SK-N-SH (cell line): ENCODE results near the gene OGFR. TPM values are rescaled to one million over a fixed set of nuclear protein-coding genes. Genes with fewer than 3 reads are reported as not detected.
A peak's percentile ranks its signal among the peaks of the same experiment; 100 is the strongest.

Source experiments
- CTCF ChIA-PET: fragments of 300-600, 350-600 bp; formaldehyde crosslinking; extraction: SDS; loops from one replicate; lab custom pipeline; 2021; lab: Yijun Ruan, JAX
- POLR2A ChIA-PET: fragments of 350-600 bp; sonication (Branson Sonifier 250); formaldehyde crosslinking; extraction: SDS; loops from one replicate; lab custom pipeline; 2020; ENCODE audit warnings: antibody characterized with exemption, inconsistent platforms; lab: Yijun Ruan, JAX
- DNase-seq: peaks from one replicate; pipeline ENCODE4 v3.0.0; 2012
- H2AFZ ChIP-seq: fragments of 200-600 bp; sonication (generic); 2 replicates; pipeline ENCODE4 v1.8.1; 2016; ENCODE audit warnings: antibody characterized with exemption, mild to moderate bottlenecking, low read depth
- H3F3A ChIP-seq: fragments of 200-600 bp; sonication (generic); replicated peaks from 2 replicates; pipeline ENCODE3; 2016; ENCODE audit warnings: antibody characterized with exemption, mild to moderate bottlenecking; ENCODE audit not compliant: insufficient read depth
- H3K27ac ChIP-seq, 2 experiments: fragments of 200-500 bp in 1 of 2; fragments of 200-600 bp in 1 of 2; sonication (Bioruptor generic) in 1 of 2; sonication (generic), shearing (Covaris generic) in 1 of 2; 2 replicates each; pipeline versions ENCODE4 v1.5.1 to v1.6.1; 2014 to 2016; ENCODE audit warnings: low read depth in 2 of 2, inconsistent platforms in 1 of 2, low read length in 1 of 2, mild to moderate bottlenecking in 1 of 2, mixed read lengths in 1 of 2
- H3K27me3 ChIP-seq: fragments of 200-600 bp; sonication (generic), shearing (Covaris generic); 2 replicates; pipeline ENCODE4 v1.6.1; 2016; ENCODE audit warnings: mixed run types; ENCODE audit not compliant: insufficient read depth
- H3K36me3 ChIP-seq, 2 experiments: fragments of 200-500 bp in 1 of 2; fragments of 200-600 bp in 1 of 2; sonication (Bioruptor generic) in 1 of 2; sonication (generic) in 1 of 2; replicated peaks in 1 of 2; 2 replicates each; pipeline versions ENCODE3 to v1.5.1; 2014 to 2016; ENCODE audit warnings: low read length in 1 of 2, mild to moderate bottlenecking in 1 of 2; ENCODE audit not compliant: insufficient read depth in 2 of 2, control insufficient read depth in 1 of 2
- H3K4me1 ChIP-seq, 2 experiments: fragments of 200-500 bp in 1 of 2; fragments of 200-600 bp in 1 of 2; sonication (Bioruptor generic) in 1 of 2; sonication (generic), shearing (Covaris generic) in 1 of 2; 2 replicates each; pipeline versions ENCODE4 v1.5.1 to v1.6.1; 2014 to 2016; ENCODE audit warnings: low read depth in 1 of 2, low read length in 1 of 2, mixed run types in 1 of 2; ENCODE audit not compliant: insufficient read depth in 2 of 2, control insufficient read depth in 1 of 2
- H3K4me2 ChIP-seq: fragments of 200-600 bp; sonication (generic), shearing (Covaris generic); 2 replicates; pipeline ENCODE4 v1.6.1; 2017; ENCODE audit warnings: mixed run types
- H3K4me3 ChIP-seq, 2 experiments: fragments of 200-500 bp in 1 of 2; fragments of 200-600 bp in 1 of 2; sonication (Bioruptor generic) in 1 of 2; sonication (generic), shearing (Covaris generic) in 1 of 2; 2 replicates each; pipeline versions ENCODE4 v1.5.1 to v1.8.1; 2014 to 2016; ENCODE audit warnings: low read depth in 2 of 2, inconsistent platforms in 1 of 2, low read length in 1 of 2, mild to moderate bottlenecking in 1 of 2, mixed read lengths in 1 of 2, moderate library complexity in 1 of 2
- H3K79me2 ChIP-seq: fragments of 200-600 bp; sonication (generic); 2 replicates; pipeline ENCODE4 v1.8.1; 2017; ENCODE audit warnings: mild to moderate bottlenecking; ENCODE audit not compliant: insufficient read depth
- H3K9ac ChIP-seq: fragments of 200-600 bp; sonication (generic); 2 replicates; pipeline ENCODE4 v1.6.1; 2017; ENCODE audit warnings: mixed run types
- H3K9me2 ChIP-seq: fragments of 200-600 bp; sonication (generic); 2 replicates; pipeline ENCODE4 v1.6.1; 2017; ENCODE audit warnings: mixed run types
- H3K9me3 ChIP-seq: fragments of 200-600 bp; sonication (generic); 2 replicates; pipeline ENCODE4 v1.6.1; 2017; ENCODE audit warnings: mixed run types, mild to moderate bottlenecking, moderate library complexity
- H4K20me1 ChIP-seq: fragments of 200-600 bp; sonication (generic); 2 replicates; pipeline ENCODE4 v1.6.1; 2017; ENCODE audit warnings: mild to moderate bottlenecking, mixed run types; ENCODE audit not compliant: insufficient read depth
- CHD2 ChIP-seq: fragments of 150-350 bp; IDR thresholded peaks from 2 replicates; pipeline ENCODE4 v1.6.1; 2018; ENCODE audit warnings: low read length; ENCODE audit not compliant: partially characterized antibody
- EP300 ChIP-seq, 2 experiments: IDR thresholded peaks; 2 replicates each; pipeline versions ENCODE4 v1.4.0 to v1.6.1; 2012; ENCODE audit warnings: borderline replicate concordance in 1 of 2, low read depth in 1 of 2, low read length in 1 of 2
- FOSL2 ChIP-seq: IDR thresholded peaks from 2 replicates; pipeline ENCODE4 v1.4.0; 2012; ENCODE audit warnings: low read depth, mild to moderate bottlenecking, moderate library complexity, borderline replicate concordance
- MXI1 ChIP-seq: IDR thresholded peaks from 2 replicates; pipeline ENCODE4 v1.6.1; 2012; ENCODE audit warnings: mild to moderate bottlenecking, low read depth, low read length, improper control_type of control experiment
- NRF1 ChIP-seq: IDR thresholded peaks from 2 replicates; pipeline ENCODE4 v1.6.1; 2012; ENCODE audit warnings: low read depth, mild to moderate bottlenecking, low read length
- POLR2AphosphoS5 ChIP-seq: IDR thresholded peaks from 2 replicates; pipeline ENCODE4 v1.6.1; 2012; ENCODE audit warnings: low read depth, low read length
- RFX5 ChIP-seq: IDR thresholded peaks from 2 replicates; pipeline ENCODE4 v1.6.1; 2012; ENCODE audit warnings: mild to moderate bottlenecking, improper control_type of control experiment, low read length
- RXRA ChIP-seq: IDR thresholded peaks from 2 replicates; pipeline ENCODE4 v1.4.0; 2012; ENCODE audit warnings: low read depth, mild to moderate bottlenecking, borderline replicate concordance
- SIN3A ChIP-seq: IDR thresholded peaks from 2 replicates; pipeline ENCODE4 v1.6.1; 2012; ENCODE audit warnings: low read depth, mild to moderate bottlenecking, low read length, moderate library complexity, borderline replicate concordance
- WGBS: methylation state at CpG from one replicate; pipeline ENCODE4 v1.1.6; 2017; ENCODE audit warnings: low lambda C conversion rate; 5-methylcytosine and 5-hydroxymethylcytosine counted together
- polyA plus RNA-seq, 3 experiments: library from polyadenylated mRNA; depleted of rRNA; stranded (reverse); fragments of >200 nt; gene quantifications; 2 replicates each; pipeline ENCODE4 v1.2.3, GENCODE V29; 2012
- TF ChIP-seq, protein P1 (sequence below): IDR thresholded peaks from 2 replicates; pipeline ENCODE4 v1.4.0; 2012; ENCODE audit warnings: low read depth
- TF ChIP-seq, protein P2 (sequence below): fragments of 150-350 bp; IDR thresholded peaks from 2 replicates; pipeline ENCODE4 v1.6.1; 2017; ENCODE audit warnings: antibody characterized with exemption, low read length, low read depth, borderline replicate concordance
- TF ChIP-seq, protein P3 (sequence below): fragments of 200-600 bp; sonication (generic); IDR thresholded peaks from 2 replicates; pipeline ENCODE4 v1.6.1; 2017; ENCODE audit warnings: antibody characterized with exemption, mild to moderate bottlenecking, moderate library complexity

OGFR gene
- polyA plus RNA-seq, 1 of the 3 experiments (the other 2 are of a cell fraction) = 60.8 TPM

DNA sequence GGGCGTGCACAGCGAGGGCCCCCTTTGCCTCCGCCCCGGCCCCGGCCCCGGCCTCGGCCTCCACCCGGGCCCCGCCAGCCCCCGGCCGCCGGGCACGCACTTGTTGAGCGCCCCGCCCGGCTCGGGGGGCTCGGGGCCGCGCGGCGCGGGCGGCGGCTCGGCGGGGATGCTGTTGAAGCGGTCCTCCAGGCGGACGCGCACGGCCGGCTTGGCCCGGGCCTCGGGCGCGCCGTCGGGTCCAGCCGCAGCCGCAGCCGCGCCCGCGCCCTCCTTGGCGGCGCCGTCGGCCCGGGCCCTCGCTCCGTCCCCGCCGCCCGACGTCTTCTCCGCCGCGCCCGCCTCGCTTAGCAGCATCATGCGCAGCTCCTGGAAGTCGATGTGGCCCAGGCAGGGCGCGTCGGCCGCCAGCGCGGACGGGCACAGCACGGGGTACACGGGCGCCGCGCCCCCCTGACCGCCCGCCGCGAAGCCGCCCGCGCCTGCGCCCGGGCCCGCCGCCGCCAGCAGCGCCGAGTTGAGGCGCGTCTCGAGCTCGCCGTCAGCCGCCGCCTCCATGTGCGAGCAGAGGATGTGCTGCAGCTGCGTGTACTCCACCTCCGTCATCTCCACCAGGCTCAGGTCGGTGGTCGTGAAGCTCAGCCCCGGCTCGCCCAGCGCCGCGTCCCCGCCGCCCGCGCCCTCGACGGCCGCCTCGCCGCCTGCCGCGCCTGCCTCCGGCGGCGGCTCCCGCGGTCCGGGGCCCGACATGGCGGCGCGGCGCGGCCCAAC, 56.5 kb downstream of the OGFR start:
- Histone ChIP-seq H3K4me1 (peaks cover 10 to 16% of the 10 kb centered on the region in 2 experiments; a peak in 3 of 4 replicates), H3K27me3 (no peaks in the 10 kb centered on the region), H2AFZ (no peak overlapping the region), H4K20me1 (peaks cover 21% of the 10 kb centered on the region), H3K27ac (no peak overlapping the region), H3F3A (peaks cover 3% of the 10 kb centered on the region), H3K36me3 (peaks cover 0 to 14% of the 10 kb centered on the region in 2 experiments), H3K9ac (peak overlapping the region; percentile 59; the same call in 1 of the 2 replicates), H3K9me2 (no peaks in the 10 kb centered on the region), H3K9me3 (no peaks in the 10 kb centered on the region), H3K79me2 (peaks cover 42% of the 10 kb centered on the region), H3K4me2 (peak overlapping the region; percentile 94; the same call in 1 of the 2 replicates), H3K4me3 (peak overlapping the region; percentile 63 to 68)
- DNase-seq = peak; percentile 73
- TF ChIP-seq, protein P1, sequence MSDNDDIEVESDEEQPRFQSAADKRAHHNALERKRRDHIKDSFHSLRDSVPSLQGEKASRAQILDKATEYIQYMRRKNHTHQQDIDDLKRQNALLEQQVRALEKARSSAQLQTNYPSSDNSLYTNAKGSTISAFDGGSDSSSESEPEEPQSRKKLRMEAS = no peak
- TF ChIP-seq POLR2AphosphoS5 (no peak), NRF1 (peak; percentile 58), RFX5 (no peak)
- ChIA-PET CTCF (interaction anchor here (0.6 to 4.9 kb wide), 7 partner anchors 13 to 70 kb away, joined by 4 to 24 read pairs (median 5); no protein-coding TSS in a partner anchor), POLR2A (interaction anchor here (1.0 kb wide), 1 partner anchor 14 kb away, joined by 5 read pairs; no protein-coding TSS in a partner anchor)
- no CpG with 5 or more reads among the region's 129 CpGs for WGBS

DNA sequence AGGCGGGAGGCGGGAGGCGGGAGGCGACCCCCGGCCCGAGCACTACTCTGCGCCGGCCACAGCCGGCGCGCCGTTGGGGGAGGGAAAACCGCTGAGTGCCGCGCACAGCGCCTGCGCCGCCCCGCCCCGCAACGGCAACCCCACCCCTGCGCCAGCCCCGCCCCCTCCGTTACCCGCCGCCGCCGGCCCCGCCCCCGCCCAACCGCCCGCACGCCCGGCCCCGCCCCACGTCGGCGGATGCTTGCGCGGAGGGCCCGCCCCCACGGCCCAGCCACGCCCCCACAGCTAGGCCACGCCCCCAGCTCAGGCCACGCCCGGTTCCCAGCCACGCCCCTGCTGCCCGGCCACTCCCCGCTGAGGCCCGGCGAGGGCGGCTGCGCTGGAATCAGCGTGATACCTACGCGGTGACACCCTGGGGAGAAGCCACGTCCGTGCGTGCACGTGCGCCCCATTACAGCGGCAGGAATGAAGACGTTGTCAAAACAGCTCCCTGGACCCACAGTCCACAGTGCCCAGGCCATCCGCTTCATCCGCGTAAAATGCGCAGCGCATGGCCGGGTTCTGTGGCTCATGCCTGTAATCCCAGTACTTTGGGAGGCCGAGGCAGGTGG, 57.2 kb downstream of the OGFR start, which contains the start of gene TCFL5:
TCFL5 (minus strand) TSS at position 97 of the 611 bp plus-strand sequence. CDS start 152 bp downstream, outside the sequence.
- Histone ChIP-seq H3K9me3 (no peaks in the 10 kb centered on the region), H4K20me1 (peaks cover 21% of the 10 kb centered on the region), H3K27ac (no peak within 1 kb of the TSS), H3K9me2 (no peaks in the 10 kb centered on the region), H3F3A (peaks cover 3% of the 10 kb centered on the region), H3K27me3 (no peaks in the 10 kb centered on the region), H3K9ac (peak within 1 kb of the TSS; percentile 59; the same call in 1 of the 2 replicates), H3K4me1 (peaks cover 10 to 16% of the 10 kb centered on the region in 2 experiments; a peak in 3 of 4 replicates), H3K79me2 (peaks cover 36% of the 10 kb centered on the region), H3K36me3 (peaks cover 0 to 12% of the 10 kb centered on the region in 2 experiments), H3K4me3 (peak within 1 kb of the TSS; percentile 63 to 68), H2AFZ (peak within 1 kb of the TSS; percentile 76; the same call in 1 of the 2 replicates), H3K4me2 (peak within 1 kb of the TSS; percentile 94)
- POLR2A ChIA-PET = interaction anchor here (1.0 kb wide), 1 partner anchor 14 kb away, joined by 5 read pairs; no protein-coding TSS in a partner anchor
- CTCF ChIA-PET = interaction anchor here (0.6 to 4.9 kb wide), 5 partner anchors 13 to 71 kb away, joined by 4 to 24 read pairs (median 4); no protein-coding TSS in a partner anchor
- 54% methylated on average over 13 of the region's 70 CpGs for WGBS
- no peak for TF ChIP-seq SIN3A
- TF ChIP-seq, protein P1 = peak; percentile 95
- TF ChIP-seq MXI1 = peak; percentile 77
- TF ChIP-seq NRF1 = peak; percentile 54
- TF ChIP-seq, protein P2, sequence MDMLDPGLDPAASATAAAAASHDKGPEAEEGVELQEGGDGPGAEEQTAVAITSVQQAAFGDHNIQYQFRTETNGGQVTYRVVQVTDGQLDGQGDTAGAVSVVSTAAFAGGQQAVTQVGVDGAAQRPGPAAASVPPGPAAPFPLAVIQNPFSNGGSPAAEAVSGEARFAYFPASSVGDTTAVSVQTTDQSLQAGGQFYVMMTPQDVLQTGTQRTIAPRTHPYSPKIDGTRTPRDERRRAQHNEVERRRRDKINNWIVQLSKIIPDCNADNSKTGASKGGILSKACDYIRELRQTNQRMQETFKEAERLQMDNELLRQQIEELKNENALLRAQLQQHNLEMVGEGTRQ = no peak
- no peak for TF ChIP-seq FOSL2
- no peak for TF ChIP-seq POLR2AphosphoS5
- no peak for TF ChIP-seq EP300 (IDR thresholded peaks at IDR 0.05; ENCODE audit: borderline replicate concordance in 1 of 2, low read depth in 1 of 2, low read length in 1 of 2)
- no peak for TF ChIP-seq CHD2
- TF ChIP-seq RXRA = no peak
- TF ChIP-seq, protein P3, sequence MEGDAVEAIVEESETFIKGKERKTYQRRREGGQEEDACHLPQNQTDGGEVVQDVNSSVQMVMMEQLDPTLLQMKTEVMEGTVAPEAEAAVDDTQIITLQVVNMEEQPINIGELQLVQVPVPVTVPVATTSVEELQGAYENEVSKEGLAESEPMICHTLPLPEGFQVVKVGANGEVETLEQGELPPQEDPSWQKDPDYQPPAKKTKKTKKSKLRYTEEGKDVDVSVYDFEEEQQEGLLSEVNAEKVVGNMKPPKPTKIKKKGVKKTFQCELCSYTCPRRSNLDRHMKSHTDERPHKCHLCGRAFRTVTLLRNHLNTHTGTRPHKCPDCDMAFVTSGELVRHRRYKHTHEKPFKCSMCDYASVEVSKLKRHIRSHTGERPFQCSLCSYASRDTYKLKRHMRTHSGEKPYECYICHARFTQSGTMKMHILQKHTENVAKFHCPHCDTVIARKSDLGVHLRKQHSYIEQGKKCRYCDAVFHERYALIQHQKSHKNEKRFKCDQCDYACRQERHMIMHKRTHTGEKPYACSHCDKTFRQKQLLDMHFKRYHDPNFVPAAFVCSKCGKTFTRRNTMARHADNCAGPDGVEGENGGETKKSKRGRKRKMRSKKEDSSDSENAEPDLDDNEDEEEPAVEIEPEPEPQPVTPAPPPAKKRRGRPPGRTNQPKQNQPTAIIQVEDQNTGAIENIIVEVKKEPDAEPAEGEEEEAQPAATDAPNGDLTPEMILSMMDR = no peak
- peak; percentile 99 for DNase-seq
